H54 (cell line): Measurements from ENCODE around the gene KIAA0408.

Experiments used
- DNase-seq: peaks from one replicate; pipeline ENCODE4 v3.0.0; 2011; ENCODE audit warnings: low spot score, mixed read lengths; ENCODE audit not compliant: insufficient read length
- FAIRE-seq: peaks from 3 replicates; lab custom pipeline; 2011; peaks lifted over from hg19 to GRCh38; lab: Jason Lieb, UNC
- POLR2A ChIP-seq: IDR thresholded peaks from 2 replicates; pipeline ENCODE4 v1.6.1; 2011; ENCODE audit warnings: low read depth, mild to moderate bottlenecking, low read length

The KIAA0408 gene

DNA sequence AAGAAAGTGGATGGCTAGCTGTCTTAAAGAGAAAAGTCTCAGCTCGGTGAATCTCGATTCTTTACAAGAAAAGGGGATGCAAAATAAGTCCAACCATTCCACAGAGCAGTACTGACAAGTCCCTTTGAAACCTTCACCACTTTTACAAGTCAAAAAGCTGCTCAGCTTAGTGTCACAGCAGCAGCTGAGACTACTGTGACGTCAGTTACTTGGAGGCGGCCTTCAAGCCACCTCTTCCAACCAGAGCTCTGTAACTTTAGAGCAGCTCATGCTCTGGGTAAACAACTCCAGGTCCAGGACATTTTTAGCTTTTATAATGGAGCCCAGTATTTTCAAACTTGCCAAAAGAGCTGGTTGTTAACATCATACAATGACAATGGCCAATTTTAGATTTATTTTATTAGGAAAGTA, at the start of gene KIAA0408:
TSS of gene KIAA0408 (minus strand) at position 159 of the 411 bp plus-strand sequence. CDS start 5,408 bp downstream, outside the sequence.
- DNase-seq, result no peak
- TF ChIP-seq POLR2A, result no peak
- no peak for FAIRE-seq

DNA sequence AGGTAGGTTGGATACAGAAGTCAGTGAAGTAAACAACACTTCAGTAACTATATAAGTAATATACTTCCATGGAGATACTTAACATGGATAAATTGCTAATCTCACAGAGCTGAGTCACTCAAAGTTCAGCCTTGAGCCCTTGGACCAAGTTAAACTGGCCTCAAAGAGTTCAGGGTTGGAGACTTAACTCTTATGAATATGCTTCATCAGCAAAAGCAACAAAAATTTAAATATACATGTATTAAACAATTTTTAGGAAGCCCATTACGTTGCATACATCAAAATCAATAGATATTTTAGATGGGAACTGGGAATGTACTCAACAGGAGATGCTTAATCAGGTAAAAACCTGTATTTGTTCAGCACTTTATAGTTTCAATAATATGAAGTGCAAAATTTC, 47.7 kb upstream of the KIAA0408 start:
- no peak for FAIRE-seq
- TF ChIP-seq POLR2A, result no peak
- no peak for DNase-seq

DNA sequence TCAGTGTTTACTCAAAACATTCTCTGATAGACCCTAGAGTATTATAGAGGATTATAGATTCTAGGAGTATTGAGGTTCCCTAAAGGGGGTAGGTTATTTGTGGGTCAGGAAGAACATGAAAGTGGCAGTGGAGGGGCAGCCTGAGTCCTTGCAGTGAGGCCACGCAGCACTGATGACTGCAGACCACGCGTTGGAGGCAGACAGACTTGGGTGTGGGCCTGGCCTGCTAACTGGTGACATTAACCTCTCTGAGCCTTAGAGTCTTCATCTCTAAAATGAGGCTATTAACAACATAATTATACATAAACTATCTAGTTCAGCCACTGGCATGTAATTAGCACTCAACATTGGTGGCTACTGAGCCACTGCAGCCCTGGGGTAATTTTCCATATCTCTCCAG, 43.8 kb upstream of the KIAA0408 start:
- FAIRE-seq, result no peak
- no peak for TF ChIP-seq POLR2A
- no peak for DNase-seq

DNA sequence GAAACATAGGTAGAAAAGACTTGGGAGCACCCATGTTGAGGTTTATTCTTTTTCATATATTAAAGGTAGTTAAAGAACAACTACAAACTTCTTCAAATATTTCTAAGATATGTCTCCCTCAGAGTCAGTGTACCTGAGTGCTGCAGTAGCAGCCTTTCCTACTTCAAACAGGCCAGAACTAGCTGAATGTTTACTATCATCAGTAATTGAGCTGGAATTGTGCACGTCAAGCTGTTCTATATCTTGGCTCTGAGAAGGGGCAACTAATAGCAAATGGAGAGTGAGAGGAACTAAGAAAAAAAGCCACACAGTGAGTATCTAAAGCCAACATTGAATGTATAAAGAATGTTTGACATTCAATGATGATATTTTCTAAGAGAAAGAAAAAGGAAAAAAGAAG, 38.2 kb upstream of the KIAA0408 start:
- no peak for FAIRE-seq
- TF ChIP-seq POLR2A, result no peak

DNA sequence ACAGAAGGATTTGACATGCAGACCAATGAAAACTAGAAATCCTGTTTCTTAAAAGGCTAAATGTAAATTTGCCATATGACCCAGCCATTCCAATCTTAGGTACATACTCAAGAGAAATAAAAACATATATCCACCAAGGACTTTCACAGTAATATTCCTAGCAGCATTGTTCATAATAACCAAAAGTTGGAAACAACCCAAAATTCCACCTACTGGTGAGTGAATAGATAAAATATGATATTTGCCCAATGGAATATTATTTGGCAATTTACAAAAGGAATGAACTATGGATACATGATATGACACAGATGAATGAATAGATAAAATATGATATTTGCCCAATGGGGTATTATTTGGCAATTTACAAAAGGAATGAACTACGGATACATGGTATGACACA, 37.3 kb upstream of the KIAA0408 start:
- FAIRE-seq (no peak), DNase-seq (no peak)
- TF ChIP-seq POLR2A, result no peak

More for the DNA sequence above, 38.2 kb upstream of the KIAA0408 start:
- DNase-seq, result no peak

DNA sequence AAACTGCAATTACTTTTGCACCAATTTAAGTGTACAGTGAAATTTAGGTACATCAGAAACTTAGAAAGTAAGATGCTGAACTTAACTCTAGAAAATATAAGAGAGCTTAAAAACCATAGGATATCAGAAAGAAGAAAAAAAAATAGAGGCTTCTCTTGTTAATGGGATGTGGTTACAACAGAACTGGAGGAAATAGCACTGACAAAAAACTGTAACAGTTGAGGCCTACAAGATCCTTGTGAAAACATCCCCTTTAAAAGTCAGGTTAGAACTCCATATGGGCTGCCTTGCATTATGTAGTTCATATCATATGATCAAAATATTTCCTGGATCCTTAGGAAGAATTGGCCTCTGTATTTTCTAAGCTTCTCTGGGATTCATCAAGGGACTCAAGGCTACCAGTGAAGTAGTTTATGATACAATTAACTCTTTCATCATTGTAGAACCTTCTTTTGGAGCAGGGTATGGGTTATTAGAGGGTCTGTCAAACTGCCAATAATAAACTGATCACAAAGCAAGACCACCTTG, 35.1 kb upstream of the KIAA0408 start:
- no peak for FAIRE-seq
- TF ChIP-seq POLR2A, result no peak
- DNase-seq, result no peak

DNA sequence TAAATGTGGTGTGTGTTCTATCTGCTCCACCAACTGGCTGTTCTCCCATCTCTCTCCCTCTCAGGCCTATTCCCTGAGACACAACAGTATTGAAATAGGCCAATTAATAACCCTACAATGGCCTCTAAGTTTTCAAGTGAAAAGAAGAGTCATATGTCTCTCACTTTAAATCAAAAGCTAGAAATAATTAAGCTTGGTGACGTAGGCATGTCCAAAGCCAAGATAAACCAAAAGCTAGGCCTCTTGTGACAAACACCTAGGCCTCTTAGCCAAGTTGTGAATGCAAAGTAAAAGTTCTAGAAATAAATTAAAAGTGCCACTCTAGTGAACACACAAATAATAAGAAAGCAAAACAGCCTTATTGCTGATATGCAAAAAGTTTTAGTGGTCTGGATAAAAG, 30.1 kb upstream of the KIAA0408 start:
- FAIRE-seq (no peak), DNase-seq (no peak)
- TF ChIP-seq POLR2A, result no peak

DNA sequence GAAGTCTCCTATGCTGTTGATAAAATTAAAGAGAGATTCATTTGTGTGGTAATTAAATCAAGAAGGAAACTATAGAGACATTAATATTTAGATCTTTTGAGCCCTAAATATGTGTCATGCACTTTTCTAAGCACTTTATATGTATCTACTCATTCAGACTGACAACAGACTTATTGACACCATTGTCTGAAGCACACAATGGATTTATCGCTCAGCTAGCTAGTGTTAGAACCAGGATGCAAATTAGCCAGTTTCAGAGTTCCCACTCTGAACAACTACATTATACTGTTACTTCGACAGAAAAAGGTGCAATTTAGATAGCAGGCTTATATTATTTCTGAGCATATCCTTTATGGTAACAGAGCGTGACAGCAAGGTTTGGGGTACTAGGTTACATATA, 27.7 kb upstream of the KIAA0408 start:
- TF ChIP-seq POLR2A, result no peak
- DNase-seq, result no peak
- no peak for FAIRE-seq

DNA sequence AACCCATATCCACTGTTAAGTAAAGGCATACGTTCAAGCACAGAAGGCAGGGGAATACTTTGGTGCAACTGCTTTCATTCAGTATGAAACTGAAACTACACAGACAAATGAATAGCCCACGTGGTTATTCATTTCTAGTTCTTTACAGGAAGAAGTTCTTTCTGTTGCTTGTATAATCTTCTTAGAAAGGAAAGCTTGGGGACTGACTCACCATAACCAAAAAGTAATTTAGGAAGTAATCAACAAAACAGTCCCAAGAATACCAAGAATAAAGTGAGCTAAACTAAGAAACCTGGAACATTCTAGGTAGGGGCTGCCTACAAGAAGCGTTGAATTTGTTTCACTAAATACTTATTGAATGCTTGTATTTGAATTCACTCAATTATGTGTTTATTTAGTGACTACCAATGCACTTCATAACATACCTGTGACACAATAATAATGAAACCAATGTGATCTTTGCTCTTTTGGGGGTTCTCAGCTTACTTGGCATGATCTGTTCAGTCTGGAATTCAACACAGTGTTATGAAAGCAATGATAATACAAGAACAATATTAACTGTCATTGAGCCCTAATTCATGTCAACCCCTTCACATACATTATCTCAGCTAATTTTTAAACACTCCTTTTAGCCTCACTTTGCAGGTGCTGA, 25.1 kb upstream of the KIAA0408 start:
- no peak for TF ChIP-seq POLR2A

DNA sequence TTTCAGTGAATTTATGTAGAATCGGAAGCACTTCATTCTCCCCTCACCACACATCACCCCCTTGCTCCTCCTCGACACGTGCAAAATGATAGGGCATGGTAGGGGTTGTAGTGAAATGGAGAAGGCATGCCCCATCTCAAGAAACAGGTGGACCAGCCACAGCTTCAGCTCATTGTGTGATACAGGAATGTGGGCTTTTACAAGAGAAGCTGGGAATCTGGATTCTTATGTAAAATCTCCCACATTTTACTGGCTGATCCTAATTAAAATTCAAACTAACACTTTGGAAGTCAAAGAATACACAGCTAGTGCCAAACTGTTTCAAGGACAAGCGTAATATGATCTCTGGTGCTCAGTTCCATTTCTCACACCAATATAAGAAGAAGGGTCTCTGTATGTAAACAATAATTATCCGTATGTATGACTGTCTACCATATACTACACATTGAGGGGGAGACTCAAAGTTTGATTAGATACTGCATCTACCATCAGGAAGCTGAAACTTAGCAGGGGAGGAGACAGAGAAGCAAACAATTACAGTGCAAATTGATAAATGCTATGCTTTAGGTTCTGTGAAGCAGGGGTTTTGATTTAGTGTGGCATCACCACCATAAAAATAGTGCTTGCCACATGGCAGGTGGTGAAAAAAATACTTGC, 24.3 kb upstream of the KIAA0408 start:
- DNase-seq (no peak), FAIRE-seq (no peak)
- TF ChIP-seq POLR2A, result no peak

More for the DNA sequence above, 25.1 kb upstream of the KIAA0408 start:
- FAIRE-seq, result peak; percentile 74
- DNase-seq, result no peak

DNA sequence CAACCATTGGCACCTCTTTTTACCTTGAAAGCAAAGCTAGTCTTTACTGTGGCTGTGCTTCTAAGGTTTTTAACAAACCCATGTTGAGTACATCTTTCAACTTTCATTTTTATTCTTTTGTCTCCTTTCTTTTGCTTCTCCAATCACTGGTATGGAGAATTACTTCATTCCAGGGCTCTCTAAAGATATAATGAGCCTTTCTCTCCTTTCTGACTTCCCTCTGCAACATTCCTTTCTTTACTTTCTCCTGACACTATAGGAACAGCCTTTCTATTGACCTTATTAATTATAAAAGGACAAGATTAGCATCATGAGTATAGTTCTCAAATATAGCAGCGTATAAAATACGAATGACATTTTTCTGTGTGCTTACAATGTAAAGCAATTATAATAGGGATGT, 23.1 kb upstream of the KIAA0408 start:
- no peak for TF ChIP-seq POLR2A
- DNase-seq, result no peak
- FAIRE-seq, result no peak

DNA sequence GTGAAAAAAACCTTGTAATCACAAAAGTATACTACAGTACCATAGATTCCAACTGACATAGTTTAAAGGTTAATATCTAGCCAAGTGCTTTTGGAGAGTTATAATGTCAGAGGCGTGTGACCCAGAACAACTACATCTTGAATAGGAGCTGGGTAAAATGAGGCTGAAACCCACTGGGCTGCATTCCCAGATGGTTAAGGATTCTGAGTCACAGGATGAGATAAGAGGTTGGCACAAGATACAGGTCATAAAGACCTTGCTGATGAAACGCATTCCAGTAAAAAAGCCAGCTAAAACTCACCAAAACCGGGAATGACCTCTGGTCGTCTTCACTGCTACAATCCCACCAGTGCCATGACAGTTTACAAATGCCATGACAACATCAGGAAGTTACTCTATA, 22.4 kb upstream of the KIAA0408 start:
- no peak for FAIRE-seq
- DNase-seq, result no peak

DNA sequence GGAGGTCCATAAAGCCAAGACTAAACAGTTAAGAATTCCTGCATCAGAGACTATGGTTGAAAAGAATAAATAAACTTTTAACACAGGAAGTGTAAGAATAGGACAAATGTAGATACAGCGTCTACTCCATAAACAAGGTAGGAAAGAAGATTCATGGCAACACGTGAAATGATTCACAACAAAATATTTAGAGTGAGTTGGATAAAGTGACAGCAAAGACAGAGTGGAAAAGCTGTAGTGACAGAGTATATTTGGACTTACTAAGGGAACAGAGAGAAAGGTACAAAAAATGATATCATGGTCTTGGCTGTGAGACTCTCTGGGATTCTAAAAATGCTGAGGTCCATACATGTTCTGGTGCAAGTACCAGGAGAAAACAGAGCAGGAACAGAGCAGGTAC, 21.9 kb upstream of the KIAA0408 start:
- DNase-seq, result no peak
- FAIRE-seq, result no peak

More for the DNA sequence above, 22.4 kb upstream of the KIAA0408 start:
- no peak for TF ChIP-seq POLR2A

DNA sequence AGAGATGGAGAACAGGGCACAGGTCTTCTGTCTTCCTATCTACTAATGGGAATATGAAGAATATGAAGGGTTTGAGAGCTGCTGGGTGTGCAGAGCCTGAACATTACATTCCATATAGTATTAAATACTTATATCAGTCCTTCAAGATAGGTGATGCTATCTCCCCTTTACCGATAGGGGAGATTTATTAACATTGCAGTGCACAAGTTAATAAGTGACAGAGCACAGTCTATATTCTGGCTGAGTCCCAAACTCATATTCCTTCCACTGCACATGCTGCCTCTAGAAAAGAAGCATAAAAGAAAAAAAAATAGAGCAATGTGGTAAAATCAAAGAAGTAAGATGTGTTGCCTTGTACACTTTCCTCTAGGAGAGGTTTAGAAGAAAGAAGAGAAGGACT, 18.5 kb upstream of the KIAA0408 start:
- no peak for TF ChIP-seq POLR2A
- FAIRE-seq, result no peak

More for the DNA sequence above, 21.9 kb upstream of the KIAA0408 start:
- TF ChIP-seq POLR2A, result no peak

DNA sequence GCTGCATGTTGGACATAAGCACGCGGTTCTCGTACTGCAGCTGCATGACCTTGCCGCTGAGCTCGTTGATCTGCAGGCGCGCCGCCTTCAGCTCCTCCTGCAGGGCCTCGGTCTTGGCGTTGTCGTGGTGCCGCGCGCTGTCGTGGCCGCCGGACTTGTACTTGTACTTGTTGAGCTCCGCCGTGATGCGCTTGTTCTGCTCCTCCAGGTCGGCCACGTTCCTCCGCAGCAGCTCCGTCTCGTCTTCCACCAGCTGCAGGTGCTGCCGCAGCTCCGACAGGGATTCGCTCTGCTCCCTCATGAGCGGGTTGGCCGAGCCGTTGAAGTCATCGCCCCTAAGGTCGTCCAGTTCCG, 16.6 kb upstream of the KIAA0408 start:
- no peak for FAIRE-seq
- no peak for TF ChIP-seq POLR2A
- no peak for DNase-seq

More for the DNA sequence above, 18.5 kb upstream of the KIAA0408 start:
- DNase-seq, result no peak
